ENCODE results near the gene MRRF. TPM values are rescaled to one million over a fixed set of nuclear protein-coding genes. Genes with fewer than 3 reads are reported as not detected.

Gene MRRF
- total RNA-seq, 2 donors from 2014 or later: 16.9 to 36.8 TPM

DNA sequence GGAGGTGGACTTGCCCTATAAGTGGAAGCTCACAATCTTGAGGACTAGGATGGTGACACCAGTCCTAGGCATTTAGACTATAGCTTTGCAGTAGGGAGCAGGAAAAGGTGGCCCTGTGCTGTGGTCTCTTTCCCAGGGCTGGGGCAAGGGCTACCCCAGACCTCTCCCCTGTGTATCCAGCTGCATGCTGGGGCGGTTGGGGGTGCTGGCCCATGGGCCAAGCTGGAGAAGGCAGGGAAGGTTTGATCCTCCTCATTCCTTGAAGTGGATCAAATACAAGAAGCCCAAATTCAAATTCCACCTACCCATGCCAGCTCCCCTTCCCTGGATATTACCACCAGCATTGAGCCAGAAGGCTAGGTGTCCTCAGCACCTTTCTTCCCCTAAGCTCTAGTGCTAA lies 104.0 kb downstream of the MRRF start:
- ATAC-seq (ENCODE audit: insufficient number of reproducible peaks, low FRiP score, low read depth): no peak
- no peaks in the 10 kb centered on the region for H3K36me3 ChIP-seq
- peaks cover 4 to 12% of the 10 kb centered on the region in 2 donors for H3K4me1 ChIP-seq (ENCODE audit: control insufficient read depth in 1 of 2, low read depth in 2 of 2)
- no peak for DNase-seq (ENCODE audit: low spot score)
- H3K4me3 ChIP-seq: no peak overlapping the region
- TF ChIP-seq, protein P1, sequence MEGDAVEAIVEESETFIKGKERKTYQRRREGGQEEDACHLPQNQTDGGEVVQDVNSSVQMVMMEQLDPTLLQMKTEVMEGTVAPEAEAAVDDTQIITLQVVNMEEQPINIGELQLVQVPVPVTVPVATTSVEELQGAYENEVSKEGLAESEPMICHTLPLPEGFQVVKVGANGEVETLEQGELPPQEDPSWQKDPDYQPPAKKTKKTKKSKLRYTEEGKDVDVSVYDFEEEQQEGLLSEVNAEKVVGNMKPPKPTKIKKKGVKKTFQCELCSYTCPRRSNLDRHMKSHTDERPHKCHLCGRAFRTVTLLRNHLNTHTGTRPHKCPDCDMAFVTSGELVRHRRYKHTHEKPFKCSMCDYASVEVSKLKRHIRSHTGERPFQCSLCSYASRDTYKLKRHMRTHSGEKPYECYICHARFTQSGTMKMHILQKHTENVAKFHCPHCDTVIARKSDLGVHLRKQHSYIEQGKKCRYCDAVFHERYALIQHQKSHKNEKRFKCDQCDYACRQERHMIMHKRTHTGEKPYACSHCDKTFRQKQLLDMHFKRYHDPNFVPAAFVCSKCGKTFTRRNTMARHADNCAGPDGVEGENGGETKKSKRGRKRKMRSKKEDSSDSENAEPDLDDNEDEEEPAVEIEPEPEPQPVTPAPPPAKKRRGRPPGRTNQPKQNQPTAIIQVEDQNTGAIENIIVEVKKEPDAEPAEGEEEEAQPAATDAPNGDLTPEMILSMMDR (IDR thresholded peaks at IDR 0.05): no peak
- H3K27ac ChIP-seq: no peak overlapping the region
- no peaks in the 10 kb centered on the region for H3K9me3 ChIP-seq
- H3K27me3 ChIP-seq (replicated peaks; ENCODE audit: insufficient read depth): no peaks in the 10 kb centered on the region

DNA sequence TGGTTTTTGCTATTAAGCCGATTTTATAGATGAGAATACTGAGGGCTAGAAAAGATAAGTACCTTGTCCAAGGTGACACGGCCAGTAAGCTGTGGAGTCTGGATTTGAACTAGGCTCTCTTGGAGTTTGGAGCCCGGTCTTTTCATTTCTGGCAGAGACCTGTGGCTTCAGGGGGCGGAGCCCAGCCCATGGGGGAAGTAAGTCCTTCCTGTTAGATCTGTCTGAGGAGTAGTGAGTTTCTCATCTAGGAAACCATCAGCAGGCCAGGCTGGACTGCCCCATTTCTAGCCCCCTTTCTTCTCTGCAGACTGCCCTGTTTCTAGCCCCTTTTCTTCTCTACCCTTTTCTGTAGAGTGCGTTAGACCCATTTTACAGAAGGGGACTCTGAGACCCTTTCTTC lies 105.6 kb downstream of the MRRF start:
- TF ChIP-seq, protein P1 (IDR thresholded peaks at IDR 0.05): no peak
- ATAC-seq (ENCODE audit: insufficient number of reproducible peaks, low FRiP score, low read depth) (no peak), DNase-seq (ENCODE audit: low spot score) (no peak)
- no peaks in the 10 kb centered on the region for H3K9me3 ChIP-seq
- no peak overlapping the region for H3K27ac ChIP-seq
- H3K36me3 ChIP-seq: no peaks in the 10 kb centered on the region
- no peaks in the 10 kb centered on the region for H3K27me3 ChIP-seq (replicated peaks; ENCODE audit: insufficient read depth)
- H3K4me1 ChIP-seq (ENCODE audit: control insufficient read depth in 1 of 2, low read depth in 2 of 2): peaks cover 5 to 18% of the 10 kb centered on the region in 2 donors
- peak overlapping the region; percentile 69 for H3K4me3 ChIP-seq

DNA sequence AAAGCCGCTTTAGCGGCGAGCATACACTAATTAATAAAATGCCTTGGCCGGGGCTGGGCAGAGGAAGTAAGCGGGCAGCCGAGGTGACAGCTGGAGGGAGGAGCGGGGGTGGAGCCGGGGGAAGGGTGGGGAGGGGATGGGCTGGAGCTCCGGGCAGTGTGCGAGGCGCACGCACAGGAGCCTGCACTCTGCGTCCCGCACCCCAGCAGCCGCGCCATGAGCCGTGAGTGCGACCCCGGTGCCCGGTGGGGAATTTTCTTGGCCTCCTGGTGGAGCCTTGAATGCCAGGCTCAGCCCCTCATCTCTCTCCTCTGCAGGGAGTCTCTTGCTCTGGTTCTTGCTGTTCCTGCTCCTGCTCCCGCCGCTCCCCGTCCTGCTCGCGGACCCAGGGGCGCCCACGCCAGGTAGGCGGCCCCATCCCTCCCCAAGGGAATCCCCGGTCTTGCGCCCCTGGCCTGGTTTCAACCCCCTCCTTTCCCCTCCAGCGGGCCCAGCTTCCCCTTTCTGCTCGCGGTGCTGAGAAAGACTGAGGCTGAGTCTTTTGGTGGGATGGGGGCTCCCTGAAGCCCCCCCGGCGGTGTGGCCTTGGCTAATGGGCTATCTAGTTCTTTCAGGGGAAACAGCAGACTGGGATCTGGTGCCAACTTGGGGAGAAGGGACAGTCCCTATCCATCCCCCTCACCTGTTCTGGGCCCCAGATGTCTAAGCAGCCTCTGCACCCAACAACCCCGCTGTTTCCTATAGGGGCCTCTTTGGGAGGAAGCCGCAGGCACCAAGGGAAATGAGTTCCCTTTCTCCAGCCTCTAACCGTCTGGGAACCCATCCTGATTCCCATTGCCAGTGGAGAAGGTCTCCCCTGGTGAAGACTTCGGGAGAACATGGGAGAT lies 106.4 kb downstream of the MRRF start, which contains the start of gene PTGS1:
Gene PTGS1, plus strand, starts transcription at position 156 of the 887 bp plus-strand sequence. Its CDS starts 61 bp downstream, at position 217.
- Histone ChIP-seq H3K4me1 (ENCODE audit: control insufficient read depth in 1 of 2, low read depth in 2 of 2) (peaks cover 9 to 26% of the 10 kb centered on the region in 2 donors), H3K9me3 (no peaks in the 10 kb centered on the region), H3K27me3 (replicated peaks; ENCODE audit: insufficient read depth) (no peaks in the 10 kb centered on the region), H3K36me3 (no peaks in the 10 kb centered on the region), H3K4me3 (peak within 1 kb of the TSS; percentile 69), H3K27ac (no peak within 1 kb of the TSS)
- DNase-seq (ENCODE audit: low spot score) (no peak), ATAC-seq (ENCODE audit: insufficient number of reproducible peaks, low FRiP score, low read depth) (no peak)
- TF ChIP-seq, protein P1 (IDR thresholded peaks at IDR 0.05): no peak

DNA sequence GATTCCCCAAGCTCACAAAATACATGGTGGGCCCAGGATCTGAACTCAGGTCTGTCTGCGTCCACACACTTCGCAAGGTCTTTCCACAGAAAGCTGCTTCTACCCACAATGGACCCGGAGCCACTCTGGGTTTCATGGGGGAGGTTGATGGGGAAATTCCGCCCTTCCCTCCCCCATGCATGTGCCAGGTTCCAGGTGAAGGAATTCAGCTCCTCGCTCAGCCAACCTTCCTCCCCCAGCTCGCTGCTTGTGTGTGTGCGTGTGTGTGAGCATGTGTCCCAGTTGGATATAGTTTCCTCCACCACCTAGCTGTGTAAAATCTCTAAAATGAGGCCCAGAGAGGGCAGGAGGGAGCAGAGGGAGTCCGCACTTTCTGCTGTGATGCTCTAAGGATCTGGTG lies 107.2 kb downstream of the MRRF start:
- Histone ChIP-seq H3K4me3 (peak overlapping the region; percentile 69), H3K9me3 (no peaks in the 10 kb centered on the region), H3K27me3 (replicated peaks; ENCODE audit: insufficient read depth) (no peaks in the 10 kb centered on the region), H3K36me3 (no peaks in the 10 kb centered on the region), H3K27ac (no peak overlapping the region), H3K4me1 (ENCODE audit: control insufficient read depth in 1 of 2, low read depth in 2 of 2) (peaks cover 9 to 33% of the 10 kb centered on the region in 2 donors)
- ATAC-seq (ENCODE audit: insufficient number of reproducible peaks, low FRiP score, low read depth) (no peak), DNase-seq (ENCODE audit: low spot score) (no peak)
- TF ChIP-seq, protein P1 (IDR thresholded peaks at IDR 0.05): no peak

All from thoracic aorta (tissue), 2 donors.